ENCODE data around the gene FBXO47.

DNA sequence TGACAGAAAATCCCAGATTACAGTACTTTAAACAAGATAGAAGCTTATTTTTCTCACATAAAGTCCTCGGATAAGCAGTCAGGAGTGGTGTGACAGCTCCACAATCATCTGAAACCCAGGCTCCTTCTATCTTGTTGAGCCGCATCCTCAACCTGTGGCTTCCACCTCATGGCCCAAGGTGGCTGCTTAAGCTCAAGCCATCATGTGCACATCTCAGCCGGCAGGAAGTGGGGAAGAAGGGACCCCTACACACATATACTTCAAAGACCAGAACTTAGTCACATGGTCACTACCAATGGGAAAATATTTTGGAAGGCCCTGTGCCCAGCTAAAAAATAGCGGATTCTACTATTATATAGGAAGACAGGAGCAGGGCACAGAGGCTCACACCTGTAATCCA lies 11.0 kb upstream of the FBXO47 start:
- TF ChIP-seq SP7 (tag by site-specific recombination; IDR thresholded peaks at IDR 0.05) (no peak), ZNF24 (tag by site-specific recombination; IDR thresholded peaks at IDR 0.05) (no peak), ZNF514 (tag by site-specific recombination; IDR thresholded peaks at IDR 0.05) (no peak), YY1 (tag by site-specific recombination; IDR thresholded peaks at IDR 0.05) (no peak), ZBTB21 (tag by site-specific recombination; IDR thresholded peaks at IDR 0.05) (no peak)
- TF ChIP-seq, protein P1, sequence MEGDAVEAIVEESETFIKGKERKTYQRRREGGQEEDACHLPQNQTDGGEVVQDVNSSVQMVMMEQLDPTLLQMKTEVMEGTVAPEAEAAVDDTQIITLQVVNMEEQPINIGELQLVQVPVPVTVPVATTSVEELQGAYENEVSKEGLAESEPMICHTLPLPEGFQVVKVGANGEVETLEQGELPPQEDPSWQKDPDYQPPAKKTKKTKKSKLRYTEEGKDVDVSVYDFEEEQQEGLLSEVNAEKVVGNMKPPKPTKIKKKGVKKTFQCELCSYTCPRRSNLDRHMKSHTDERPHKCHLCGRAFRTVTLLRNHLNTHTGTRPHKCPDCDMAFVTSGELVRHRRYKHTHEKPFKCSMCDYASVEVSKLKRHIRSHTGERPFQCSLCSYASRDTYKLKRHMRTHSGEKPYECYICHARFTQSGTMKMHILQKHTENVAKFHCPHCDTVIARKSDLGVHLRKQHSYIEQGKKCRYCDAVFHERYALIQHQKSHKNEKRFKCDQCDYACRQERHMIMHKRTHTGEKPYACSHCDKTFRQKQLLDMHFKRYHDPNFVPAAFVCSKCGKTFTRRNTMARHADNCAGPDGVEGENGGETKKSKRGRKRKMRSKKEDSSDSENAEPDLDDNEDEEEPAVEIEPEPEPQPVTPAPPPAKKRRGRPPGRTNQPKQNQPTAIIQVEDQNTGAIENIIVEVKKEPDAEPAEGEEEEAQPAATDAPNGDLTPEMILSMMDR (tag by site-specific recombination; IDR thresholded peaks at IDR 0.05), result no peak

Data from HEK293 (cell line).